GM10266 (cell line): ENCODE results near the gene OBSL1.

Source experiments
- DNase-seq: peaks from one replicate; pipeline ENCODE4 v3.0.0; 2012; ENCODE audit errors: extremely low spot score
- TF ChIP-seq, protein P1 (sequence below): IDR thresholded peaks from 2 replicates; pipeline ENCODE4 v1.5.1; 2012; ENCODE audit warnings: mild to moderate bottlenecking, low read depth; ENCODE audit not compliant: control insufficient read depth, insufficient read depth; ENCODE audit errors: missing control alignments

Gene OBSL1

DNA sequence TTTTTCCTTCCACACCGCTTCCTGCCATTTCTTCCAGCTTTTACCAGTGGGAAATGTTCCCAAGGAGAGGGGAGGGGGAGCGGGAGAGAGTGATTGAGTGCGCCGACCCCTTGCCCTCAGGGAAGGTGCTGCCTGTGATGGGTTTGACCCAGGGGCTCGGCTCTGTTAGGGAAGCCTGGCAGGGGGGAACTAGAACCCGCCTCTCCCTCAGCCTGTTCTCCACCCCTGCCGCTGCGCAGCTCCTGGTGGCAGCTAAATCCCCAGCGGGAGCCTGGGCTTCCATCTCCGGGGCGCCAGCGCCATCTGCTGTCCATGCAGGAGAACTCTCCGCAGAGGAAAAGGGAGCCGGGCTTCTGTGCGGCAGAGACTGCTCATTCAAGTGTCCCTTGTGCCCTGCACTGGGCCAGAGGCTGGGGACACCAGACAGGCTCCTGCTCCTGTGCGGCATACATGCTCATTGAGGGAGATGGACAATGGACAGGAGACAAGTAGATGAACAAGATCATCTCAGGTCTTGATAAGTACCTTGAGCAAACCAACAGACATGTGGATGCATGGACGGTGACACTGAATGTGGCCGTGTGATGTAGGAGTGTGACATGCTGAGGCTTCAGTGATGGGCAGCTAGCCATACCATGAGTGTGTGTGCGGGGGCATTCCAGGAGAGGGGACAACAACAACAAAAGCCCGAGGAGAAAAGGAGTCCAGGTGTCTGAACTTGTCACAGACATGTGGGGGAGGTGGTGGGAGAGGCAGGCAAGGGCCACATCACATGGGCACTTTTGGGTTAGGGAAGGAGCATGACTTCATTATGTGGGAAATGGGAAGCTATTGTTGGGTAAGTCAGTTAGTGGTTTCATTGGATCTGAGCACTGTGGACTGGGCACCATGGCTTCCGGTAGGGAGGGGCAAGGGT lies 41.0 kb downstream of the OBSL1 start:
- TF ChIP-seq, protein P1, sequence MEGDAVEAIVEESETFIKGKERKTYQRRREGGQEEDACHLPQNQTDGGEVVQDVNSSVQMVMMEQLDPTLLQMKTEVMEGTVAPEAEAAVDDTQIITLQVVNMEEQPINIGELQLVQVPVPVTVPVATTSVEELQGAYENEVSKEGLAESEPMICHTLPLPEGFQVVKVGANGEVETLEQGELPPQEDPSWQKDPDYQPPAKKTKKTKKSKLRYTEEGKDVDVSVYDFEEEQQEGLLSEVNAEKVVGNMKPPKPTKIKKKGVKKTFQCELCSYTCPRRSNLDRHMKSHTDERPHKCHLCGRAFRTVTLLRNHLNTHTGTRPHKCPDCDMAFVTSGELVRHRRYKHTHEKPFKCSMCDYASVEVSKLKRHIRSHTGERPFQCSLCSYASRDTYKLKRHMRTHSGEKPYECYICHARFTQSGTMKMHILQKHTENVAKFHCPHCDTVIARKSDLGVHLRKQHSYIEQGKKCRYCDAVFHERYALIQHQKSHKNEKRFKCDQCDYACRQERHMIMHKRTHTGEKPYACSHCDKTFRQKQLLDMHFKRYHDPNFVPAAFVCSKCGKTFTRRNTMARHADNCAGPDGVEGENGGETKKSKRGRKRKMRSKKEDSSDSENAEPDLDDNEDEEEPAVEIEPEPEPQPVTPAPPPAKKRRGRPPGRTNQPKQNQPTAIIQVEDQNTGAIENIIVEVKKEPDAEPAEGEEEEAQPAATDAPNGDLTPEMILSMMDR: peak; percentile 97
- peak; percentile 92 for DNase-seq

DNA sequence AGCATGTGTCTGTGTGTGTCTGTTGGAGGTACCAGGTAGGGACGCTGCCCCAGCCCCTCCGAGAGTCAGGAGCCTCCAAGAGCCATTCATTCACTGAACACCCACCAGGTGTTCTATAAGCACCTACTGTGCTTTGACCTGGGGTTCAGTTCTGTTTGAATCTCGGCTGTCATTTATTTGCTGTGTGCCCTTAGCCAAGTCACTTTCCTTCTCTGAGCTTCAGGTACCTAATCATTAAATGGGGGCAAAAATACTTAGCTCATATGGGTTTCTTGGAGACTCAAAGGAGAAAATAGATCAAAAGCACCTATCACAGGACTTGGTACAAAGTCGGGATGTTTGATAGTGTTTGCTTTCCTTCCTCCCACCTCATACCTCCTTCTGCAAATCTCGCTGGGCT lies 43.9 kb downstream of the OBSL1 start:
- TF ChIP-seq, protein P1: no peak
- DNase-seq: no peak

DNA sequence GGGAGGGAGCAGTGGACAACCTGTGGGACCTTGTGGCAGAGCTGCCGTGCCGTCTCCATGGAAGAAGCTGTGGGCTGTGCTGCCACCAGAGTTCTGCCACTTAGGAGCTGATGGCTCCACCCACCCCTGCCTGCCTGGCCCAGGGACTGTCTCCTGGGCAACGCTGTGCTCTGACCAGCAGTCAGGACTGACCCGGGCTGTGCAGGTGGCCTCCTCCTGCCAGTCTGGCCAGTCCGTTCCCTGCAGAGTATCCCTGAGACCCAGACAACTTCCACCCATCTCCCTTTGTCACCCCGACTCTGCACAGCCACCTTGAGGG lies 44.3 kb downstream of the OBSL1 start:
- no peak for DNase-seq
- TF ChIP-seq, protein P1: no peak

DNA sequence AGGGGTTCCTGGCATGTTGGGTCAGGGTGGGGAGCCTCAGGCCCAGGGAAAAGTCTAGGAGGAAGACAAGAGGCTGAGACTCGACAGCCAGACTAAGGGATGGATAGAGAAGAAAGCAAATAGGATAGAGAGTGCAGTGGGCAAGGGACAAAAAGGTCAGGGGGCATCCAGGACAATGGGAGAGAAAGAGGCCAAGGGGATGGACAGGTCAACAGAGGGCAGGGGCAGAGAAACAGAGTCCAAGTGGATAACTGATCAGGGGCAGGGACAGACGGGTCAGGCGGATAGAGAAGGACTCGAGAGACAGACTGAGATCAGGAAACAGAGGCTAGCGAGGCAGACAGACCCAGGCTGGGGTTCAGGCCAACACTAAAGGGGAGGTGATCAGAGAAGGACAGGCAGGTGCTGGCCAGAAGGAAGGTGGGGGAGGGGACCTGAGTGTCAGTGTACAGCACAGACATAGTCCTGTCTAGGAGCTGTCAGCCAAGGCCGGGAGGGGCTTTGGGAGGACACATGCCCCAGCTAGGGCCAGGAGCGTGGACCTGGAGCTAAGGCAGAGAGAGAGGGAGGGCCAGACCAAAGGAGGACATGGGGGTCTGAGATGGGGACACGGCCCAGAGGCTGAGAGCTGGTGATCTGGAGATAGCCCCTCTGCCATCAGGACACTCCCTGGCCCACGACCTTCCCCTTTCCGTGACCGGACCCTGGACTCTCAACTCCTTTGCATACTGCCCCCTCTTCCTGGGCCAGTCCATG lies 44.8 kb downstream of the OBSL1 start:
- DNase-seq: no peak
- TF ChIP-seq, protein P1: no peak

DNA sequence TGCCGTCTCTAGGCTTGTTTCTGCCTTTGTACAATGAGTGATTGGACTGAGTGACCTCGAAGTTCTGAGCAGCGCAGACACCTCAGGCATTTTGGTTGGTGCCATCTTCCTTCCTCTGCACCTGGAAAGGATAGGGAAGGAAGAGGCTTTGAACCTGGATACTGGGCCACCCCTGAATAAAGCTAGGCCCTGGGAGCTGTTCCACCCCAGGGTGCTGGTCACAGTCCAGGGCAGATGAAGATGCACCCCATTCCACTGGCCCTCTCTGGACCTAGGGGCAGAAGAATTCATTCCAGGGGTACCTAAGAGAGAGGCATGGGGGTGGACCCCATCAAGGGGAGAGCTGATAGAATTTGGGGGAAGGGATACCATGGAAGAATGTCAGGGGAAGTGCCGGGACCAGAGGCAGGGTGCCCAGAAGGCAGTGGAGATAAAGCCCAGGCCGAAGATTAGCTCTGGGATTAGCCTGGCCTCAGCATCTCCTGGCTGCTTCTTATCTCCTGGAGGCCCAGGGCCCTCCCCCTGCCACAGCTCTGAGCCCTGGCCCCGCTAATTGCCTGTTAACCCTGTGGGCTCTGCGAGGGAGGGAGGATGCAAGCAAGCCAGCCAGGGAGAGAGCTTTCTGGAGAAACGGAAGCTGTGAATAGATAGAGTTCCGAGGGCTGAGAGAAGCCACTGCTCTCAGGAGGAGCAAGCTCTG lies 45.7 kb downstream of the OBSL1 start:
- no peak for DNase-seq
- TF ChIP-seq, protein P1: no peak

DNA sequence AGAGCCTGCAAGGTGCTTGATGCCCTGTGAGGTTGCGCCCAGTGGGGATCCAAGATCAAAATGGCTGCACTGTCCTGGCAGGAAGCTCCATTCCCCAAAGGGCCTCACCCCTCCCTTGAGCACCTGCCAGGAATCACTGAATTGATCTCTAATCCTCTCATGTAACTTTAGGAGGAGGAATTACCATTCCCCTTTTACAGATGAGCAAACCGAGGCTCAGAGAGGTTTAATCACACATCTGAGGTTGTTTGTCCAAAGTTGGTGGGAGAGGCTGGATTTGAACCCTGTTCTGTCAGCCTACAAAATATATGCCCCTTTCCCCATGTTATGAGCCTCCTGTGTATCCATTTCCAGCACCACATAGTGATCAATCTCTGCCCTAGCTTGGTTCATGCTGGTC lies 46.5 kb downstream of the OBSL1 start:
- no peak for DNase-seq
- TF ChIP-seq, protein P1: no peak

DNA sequence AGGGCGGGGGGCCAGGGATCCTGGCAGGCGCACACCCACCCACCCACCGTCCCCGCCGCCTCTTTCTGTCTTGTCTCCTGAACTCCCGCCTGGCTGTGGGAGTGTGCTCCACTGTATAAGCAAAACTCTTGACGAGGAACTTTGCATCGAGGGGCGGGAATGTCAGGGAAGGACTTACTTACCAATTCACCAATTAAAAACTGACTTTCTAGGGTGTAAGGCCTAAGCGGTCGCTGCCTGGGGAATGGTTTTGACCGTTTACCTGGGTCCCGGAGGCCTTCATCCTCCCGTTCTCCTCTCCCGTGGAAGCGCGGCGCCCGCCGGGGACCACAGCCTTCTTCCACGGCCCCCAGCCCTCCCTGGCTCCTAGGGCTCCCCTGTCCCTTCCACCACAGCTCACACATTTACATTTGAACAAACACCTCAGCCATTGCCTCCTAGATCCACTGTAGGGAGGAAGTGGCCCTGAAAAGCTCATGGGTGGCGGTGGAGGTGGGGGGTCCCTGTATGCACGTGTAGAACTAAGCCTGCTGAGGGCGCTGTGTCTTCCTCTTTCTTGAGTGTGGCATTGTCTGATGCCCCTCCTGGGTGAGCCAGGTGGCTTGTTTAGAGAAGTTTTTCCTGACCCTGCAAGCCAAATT lies 48.2 kb downstream of the OBSL1 start:
- DNase-seq: peak; percentile 22

More for the DNA sequence above, 48.2 kb downstream of the OBSL1 start:
- TF ChIP-seq, protein P1: no peak
